Kidney capillary endothelial cell (primary cell): ENCODE data around the gene FSTL4.
"Not testable (repeated sequence)": the region's sequence is repeated elsewhere in the genome, so short reads cannot be mapped to it uniquely, and the experiment has no call there.

Experiments
- DNase-seq: peaks from one replicate; pipeline ENCODE4 v3.0.0-alpha.2; 2018; ENCODE audit warnings: low spot score

Gene FSTL4

DNA sequence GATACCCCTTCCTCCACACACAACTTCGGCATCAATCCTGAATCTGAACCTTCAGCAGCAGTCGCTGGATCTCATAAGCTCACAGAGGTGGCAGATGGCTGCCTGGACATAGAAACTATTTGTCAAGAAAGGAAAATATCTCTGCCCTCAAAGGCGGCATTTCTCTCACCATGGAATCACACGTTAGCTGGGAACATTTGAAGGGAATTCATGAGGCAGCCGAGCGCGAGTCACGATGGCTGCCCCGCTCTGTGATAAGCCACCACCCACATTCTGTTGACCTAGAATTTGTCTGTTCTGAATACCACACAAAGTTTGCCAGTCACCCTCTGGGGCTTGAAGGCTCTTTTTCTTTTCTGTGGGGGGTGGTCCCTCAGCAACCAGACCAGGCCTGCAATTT, 157.9 kb downstream of the FSTL4 start:
- no peak for DNase-seq

DNA sequence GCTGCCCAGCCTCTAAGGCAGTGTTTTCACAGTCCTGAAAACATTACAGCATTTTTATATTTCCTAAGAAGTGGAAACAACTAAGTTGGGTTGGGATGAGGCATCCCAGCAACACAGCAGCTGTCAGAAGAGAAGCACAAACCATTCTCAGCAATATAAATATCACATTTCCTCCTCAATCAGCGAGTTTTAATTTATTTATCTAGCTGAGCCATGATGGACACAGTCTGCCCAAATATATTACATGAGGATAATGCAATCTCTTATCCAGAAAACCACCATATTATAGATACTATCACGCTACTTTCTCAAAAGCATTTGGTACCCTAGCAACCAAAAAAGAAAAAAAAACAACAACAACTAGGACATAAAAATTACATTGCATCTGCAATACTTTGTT, 158.5 kb downstream of the FSTL4 start:
- no peak for DNase-seq

- DNase-seq, result no peak
These were observed 159.1 kb downstream of the FSTL4 start for GRCh38 chr5:133453084-133453780.

- DNase-seq, result no peak
These were observed 160.4 kb downstream of the FSTL4 start for GRCh38 chr5:133451926-133452325.

GRCh38 chr5:133450286-133450685, 162.1 kb downstream of the FSTL4 start:
- no peak for DNase-seq

- no peak for DNase-seq
These were observed 163.2 kb downstream of the FSTL4 start for GRCh38 chr5:133449181-133449580.

DNA sequence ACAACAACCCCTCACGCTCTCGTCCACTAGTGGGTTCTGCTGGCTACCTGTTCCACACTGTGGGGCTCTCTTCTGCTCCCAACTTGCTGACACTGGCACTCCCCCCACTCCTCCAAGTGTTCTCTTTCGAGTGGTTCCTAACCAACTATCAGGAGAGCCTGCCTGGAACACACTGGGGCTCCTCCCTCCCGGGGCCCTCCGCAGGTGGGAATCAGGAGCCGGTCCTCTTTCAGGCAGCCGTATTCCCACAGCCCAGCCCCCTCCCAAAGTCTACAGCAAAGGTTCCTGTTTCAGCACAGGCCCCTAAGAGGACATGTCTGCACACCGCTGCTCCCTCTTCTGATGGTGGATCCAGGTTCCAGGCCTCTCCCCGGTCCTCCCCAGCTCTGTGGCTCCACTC, 165.9 kb downstream of the FSTL4 start:
- DNase-seq, result no peak

GRCh38 chr5:133445744-133446143, 166.6 kb downstream of the FSTL4 start:
- no peak for DNase-seq

GRCh38 chr5:133445204-133445603, 167.1 kb downstream of the FSTL4 start:
- not testable (repeated sequence) for DNase-seq

DNA sequence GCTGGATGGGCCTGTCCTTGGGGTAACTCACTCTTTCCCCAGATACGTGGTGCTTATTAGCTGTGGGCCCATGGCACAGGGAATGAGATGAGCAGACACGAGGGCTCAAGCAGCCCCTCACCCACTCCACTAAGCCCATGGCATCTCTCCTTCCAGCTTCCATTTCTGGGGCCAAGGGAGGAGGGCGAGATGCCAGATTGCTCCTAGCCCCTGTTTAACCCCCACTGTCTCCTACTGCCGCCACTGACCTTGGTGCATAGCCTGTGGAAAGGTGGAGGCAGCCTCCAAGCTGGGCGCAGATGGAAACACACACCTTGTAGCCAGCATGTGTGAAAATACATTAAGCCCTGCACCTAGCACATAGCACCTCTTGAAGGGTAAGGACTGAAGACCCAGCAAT, 167.6 kb downstream of the FSTL4 start:
- no peak for DNase-seq

GRCh38 chr5:133441166-133441815, 171.1 kb downstream of the FSTL4 start:
- no peak for DNase-seq

- no peak for DNase-seq
These were observed 171.8 kb downstream of the FSTL4 start for GRCh38 chr5:133440467-133441115.

DNA sequence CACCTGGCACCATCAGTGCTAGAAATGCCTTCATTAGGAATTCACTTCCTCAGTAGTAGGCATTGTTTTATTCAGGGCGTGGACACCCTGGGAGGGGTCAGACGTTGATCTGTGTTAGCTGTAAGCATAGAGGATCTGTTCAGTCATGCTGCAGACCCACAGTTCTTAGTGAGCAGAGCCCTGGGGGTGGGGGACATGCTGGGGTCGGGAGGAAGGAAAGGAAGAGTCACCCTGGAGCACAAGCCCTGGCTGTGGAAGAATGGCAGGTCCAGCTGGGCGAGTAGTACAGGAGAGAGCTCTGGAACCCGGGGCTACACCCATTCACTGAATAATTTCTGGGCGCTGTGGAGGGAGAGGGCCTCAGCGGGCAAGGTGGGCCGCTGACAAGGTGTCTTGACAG, 172.5 kb downstream of the FSTL4 start:
- no peak for DNase-seq

GRCh38 chr5:133438487-133438886, 173.9 kb downstream of the FSTL4 start:
- DNase-seq, result no peak

DNA sequence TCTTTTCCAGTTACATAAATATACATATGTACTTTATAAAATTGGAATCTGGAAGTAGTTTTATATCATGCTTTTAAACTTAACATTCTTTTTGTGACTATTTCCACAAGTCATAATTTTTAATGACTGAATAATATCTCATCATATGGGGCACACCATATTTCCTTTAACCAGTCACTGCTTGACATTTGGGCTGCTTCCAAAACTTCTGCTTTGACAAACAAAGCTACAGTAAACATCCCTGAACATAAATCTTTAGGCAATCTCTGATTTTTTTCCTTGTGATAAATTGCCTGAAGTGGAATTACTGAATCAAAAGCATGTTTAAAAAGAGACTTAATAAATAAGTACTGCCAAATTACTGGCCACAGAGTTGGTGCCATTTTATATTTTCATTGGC, 178.0 kb downstream of the FSTL4 start:
- no peak for DNase-seq

- no peak for DNase-seq
These were observed 178.7 kb downstream of the FSTL4 start for GRCh38 chr5:133433641-133434040.

- no peak for DNase-seq
These were observed 179.3 kb downstream of the FSTL4 start for GRCh38 chr5:133432956-133433532.

DNA sequence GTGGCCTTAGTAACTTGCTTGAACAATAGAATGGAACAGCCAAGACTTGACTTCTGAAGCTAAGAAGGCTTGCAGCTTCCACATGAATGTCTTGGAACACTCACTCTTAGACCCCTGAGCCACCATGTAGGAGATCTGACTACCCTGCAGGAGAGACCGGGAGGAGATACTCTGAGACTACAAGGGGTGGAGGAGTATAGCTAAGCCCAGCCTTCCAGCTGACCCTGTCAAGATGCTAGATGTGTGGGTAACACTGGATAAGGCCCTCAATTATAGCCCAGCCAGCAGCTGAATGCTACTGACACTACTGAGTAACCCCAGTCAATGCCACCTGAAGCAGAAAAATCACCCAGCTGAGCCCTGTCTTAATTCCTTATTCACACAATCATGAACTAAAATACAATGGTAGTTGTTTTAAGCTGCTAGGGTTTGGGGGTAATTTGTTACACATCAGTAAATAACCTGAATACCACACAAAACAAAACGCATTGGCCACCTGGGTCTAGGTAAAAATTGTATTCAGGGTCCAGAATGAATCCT, 180.9 kb downstream of the FSTL4 start:
- DNase-seq, result no peak

- DNase-seq, result no peak
These were observed 182.2 kb downstream of the FSTL4 start for GRCh38 chr5:133430095-133430494.

GRCh38 chr5:133429046-133429445, 183.3 kb downstream of the FSTL4 start:
- no peak for DNase-seq

GRCh38 chr5:133428072-133428660, 184.2 kb downstream of the FSTL4 start:
- no peak for DNase-seq

- DNase-seq, result no peak
These were observed 185.1 kb downstream of the FSTL4 start for GRCh38 chr5:133427121-133427777.
